GM18507 (cell line): Measurements from ENCODE around the gene TCAP.

Source experiments
- DNase-seq: peaks from one replicate; pipeline ENCODE4 v3.0.0; 2011; ENCODE audit warnings: low read depth; ENCODE audit not compliant: insufficient read length; ENCODE audit errors: extremely low spot score
- FAIRE-seq: peaks from 2 replicates; lab custom pipeline; 2011; peaks lifted over from hg19 to GRCh38; lab: Jason Lieb, UNC

Gene TCAP

DNA sequence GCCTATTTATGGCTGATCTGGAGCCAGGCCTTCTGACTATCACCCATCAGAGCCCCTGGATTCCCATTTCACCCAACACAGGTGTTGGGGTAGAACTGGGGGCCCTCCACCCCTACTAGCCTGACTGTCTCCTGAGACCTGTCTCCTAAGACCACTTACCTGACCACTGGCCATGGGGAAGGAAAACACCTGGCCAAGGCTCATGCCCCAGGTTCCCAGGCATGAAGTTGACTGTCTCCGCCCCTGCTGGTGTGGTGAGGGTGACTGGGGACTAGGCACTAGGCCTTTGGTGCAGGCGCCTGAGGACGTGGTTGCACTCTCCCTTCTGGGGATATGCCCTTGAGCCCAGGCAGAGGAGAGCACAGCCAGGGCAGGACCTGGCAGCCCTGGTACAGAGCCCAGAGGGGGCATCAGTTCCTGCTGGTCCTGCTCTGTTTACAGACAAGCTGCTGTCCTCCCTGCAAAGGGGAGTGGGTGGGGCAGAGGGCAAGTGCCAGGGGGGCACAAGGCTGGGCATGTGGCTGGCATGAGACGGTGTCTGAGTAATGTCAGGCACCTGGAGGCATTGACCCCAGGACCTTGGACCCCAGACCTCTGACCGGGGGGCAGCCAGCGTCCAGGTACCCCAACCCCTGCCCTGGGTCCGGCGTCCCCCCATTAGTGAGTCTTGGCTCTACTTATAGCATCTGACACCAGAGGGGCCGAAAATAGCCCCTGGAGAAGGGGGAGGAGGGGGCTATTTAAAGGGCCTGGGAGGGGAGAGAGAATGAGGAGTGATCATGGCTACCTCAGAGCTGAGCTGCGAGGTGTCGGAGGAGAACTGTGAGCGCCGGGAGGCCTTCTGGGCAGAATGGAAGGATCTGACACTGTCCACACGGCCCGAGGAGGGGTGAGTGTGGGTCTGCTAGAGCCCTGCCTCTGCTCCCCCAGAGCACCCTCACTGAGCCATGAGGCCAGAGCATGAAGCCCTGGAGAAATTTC lies at the start of gene TCAP:
Gene TCAP (plus strand): TSS at position 769 of the 981 bp plus-strand sequence. CDS start 11 bp downstream, at position 780.
- FAIRE-seq (no peak), DNase-seq (no peak)

DNA sequence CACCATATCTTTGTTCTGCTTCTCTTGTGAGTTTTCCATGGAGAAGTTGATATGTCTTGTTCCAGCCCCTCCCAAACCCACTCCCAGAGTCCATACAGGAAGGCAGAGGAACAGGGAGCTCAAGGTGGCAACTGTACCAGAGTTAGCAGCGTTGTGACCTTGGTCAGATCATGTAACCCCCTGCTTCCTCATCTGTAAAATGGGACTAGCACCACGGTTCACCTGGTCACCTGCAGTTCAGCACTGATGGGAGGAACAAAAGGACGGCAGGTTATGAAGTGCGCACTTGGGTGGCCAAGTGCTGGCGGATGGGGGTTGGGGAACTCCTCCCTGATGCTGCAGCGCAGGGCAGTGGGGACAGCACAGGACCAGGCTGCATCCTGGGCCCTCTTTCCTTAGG lies 49.7 kb upstream of the TCAP start:
- FAIRE-seq = no peak
- DNase-seq = no peak

- no peak for DNase-seq
- no peak for FAIRE-seq
Observed at GRCh38 chr17:39617100-39617445, 48.1 kb upstream of the TCAP start.

DNA sequence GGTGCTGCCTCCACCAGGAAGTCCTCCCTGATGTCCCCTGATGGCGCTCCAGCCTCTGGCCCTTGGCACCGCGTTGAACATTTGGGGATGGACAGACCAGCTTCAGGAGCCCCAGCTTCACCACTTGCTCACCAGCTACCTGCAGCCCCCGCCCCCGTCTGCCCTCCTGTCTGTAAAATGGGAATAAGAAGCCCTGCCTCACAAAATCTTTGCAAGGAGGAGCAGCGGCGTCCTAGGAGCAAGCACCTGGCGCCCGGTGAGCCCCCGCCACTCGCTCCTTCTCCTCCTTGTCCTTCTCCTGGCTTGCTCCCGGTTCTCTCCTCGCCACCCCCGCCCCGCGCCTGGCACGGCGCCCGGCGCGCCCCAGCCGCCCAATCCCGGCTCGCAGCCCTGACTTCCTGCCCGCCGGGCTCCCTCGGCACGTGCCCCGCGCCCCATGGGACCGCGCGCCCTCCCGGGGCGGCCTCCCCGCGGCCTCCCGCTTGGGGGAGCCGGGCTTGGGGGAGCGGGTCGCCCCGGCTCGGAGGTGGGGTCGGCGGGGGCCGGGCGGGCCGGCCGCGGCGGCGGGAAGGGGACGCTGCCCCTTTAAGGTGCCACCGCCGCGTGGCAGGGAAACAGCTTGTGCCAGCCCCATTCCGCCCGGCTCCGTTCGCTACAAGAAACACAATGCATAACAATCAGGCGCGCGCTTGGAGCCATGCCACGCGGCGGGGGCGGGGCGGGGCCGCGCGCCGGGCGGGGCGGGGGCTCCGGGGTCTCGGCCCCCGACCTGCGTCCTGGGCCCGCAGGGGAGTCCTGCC lies 47.5 kb upstream of the TCAP start:
- FAIRE-seq (no peak), DNase-seq (no peak)

GRCh38 chr17:39618246-39618913 lies 46.8 kb upstream of the TCAP start:
- no peak for DNase-seq
- FAIRE-seq = no peak

DNA sequence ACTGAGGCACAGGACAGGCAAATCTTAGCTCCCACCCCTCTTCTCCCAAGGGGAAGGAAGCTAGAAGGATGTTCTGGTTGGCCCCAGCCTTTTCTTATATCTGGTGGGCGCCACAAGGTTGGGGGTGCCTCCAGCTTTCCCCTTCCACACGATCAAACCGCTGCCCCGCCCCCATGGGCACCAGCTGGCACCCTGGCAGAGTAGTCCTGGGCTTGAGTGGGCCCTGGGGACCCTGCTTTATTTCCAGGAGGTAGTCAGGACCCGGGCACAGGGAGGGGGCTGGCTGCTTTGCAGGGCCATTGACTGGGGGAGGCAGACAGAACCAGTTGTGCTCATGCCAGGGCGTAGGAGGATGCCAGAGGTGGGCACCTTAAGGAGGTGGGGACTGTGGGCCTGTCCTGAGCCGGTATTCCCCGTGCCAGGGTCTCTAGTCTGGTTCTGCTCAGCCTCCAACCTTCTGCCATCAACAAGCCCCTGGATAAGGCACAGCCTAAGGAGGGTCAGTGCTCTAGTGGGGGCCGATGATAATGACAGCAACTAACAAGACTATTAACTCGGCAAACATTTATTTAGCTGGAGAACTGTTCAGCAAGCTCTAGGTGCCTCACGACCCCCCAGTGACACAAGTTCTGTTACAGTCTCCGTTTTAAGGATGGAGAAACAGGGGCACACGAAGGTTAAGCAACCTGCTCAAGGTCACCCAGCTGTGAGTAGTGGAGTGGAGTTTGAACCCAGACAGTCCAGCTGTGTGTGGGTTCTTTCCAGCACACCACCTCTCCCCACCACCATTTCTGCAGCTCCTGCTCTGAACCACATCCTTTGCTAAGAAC lies 46.0 kb upstream of the TCAP start:
- FAIRE-seq (no peak), DNase-seq (no peak)

- FAIRE-seq (no peak), DNase-seq (no peak)
Observed at GRCh38 chr17:39619786-39620101, 45.4 kb upstream of the TCAP start.

DNA sequence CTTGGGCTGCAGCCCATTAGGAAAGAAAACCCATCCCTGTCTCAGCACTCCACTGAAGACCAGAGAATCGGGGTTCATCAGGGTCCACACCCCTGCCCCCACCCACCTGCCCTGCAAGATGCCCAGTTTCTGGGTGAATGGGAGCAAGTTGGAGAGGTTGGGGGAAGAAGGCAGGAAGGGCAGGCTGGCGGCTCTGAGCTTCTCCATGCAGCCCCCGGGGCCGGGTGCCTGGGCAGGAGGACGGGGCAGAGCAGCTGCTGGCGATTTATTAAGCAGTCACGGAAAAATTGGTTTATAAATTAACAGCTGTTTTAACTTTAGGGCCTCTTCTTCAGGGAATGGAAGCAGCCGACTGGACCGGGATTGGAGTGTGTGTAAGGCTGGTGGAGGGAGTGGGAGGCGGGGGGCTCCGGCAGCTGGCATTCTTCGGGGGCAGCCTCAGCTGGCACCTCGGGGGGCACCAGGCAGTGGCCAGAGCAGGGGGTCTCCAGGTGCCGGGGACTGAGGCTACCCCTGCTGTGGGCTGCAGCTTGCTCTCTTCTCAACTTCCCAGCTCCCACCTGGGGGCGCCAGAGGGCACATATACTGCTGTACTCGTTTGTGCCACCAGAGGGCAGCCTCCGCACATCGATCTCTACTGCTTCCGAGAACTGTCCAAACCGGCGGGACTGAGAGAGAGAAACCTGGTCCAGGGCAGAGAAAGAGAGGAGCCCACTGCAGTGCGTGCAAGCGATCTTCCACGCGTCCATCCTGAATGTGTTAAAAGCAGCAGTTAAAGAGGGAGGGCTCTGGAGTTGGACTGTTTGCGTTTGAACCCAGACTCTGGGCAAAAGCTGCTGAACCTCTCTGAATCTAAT lies 43.4 kb upstream of the TCAP start:
- FAIRE-seq (peak; percentile 97), DNase-seq (peak; percentile 84)

DNA sequence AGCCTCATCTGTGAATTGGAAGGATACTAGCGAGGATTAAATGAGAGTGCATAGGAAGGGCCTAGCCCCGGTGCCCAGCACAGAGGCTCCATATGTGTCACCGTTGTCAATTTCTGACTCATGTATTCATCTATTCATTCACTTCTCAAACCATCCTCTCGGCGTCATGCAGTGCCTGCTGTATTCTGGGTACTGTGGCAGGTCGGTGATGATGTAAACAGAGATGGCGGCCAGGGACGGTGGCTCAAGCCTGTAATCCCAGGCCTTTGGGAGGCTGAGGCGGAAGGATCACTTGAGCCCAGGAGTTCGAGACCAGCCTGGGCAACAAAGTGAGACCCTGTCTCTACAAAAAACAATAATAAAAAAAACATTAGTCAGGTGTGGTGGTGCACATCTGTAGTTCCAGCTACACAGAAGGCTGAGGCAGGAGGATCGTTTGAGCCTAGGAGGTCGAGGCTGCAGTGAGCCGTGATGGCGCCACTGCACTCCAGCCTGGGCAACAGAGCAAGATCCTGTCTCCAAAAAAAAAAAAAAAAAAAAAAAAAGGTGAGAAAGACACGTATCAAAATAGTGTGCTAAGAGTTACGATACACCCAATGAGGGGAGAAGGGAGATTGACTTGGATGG lies 42.7 kb upstream of the TCAP start:
- FAIRE-seq (no peak), DNase-seq (no peak)

DNA sequence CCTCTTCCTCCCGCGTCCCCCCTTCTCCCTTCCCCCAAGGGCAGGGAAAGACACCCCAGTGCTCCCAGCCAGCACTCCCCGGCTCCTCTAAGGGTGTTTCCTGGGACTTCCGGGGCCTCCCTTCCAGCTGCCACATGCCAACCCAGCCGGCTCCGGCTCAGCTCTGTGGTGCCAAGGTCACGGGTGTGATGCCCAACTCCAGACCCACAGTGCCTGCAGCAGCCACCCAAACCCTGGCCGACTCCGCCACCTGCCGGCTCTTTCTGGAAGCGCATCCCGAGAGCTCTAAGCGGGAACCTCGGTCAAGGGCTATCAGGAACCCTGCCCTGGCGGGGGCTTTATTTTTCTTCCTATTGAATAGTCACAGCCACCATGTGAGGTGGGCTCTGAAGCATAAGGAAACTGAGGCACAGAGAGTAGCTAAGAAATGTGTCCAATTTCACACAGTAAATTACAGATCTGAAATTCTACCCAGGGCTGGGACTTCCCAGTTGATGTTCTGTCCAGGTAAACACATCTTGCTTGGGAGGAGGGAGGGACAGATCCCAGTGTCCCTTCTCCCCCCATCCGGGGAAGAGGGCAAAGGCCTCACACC lies 41.7 kb upstream of the TCAP start:
- FAIRE-seq (peak; percentile 95), DNase-seq (peak; percentile 53)

- DNase-seq = no peak
- no peak for FAIRE-seq
Observed at GRCh38 chr17:39624313-39624712, 40.8 kb upstream of the TCAP start.

GRCh38 chr17:39625198-39625785 lies 39.9 kb upstream of the TCAP start:
- FAIRE-seq (no peak), DNase-seq (no peak)

GRCh38 chr17:39626171-39627046 lies 38.7 kb upstream of the TCAP start, which contains the start of gene PPP1R1B:
Gene PPP1R1B (plus strand): TSS chr17:39626952. CDS start chr17:39627393, 441 bp downstream.
- FAIRE-seq (no peak), DNase-seq (no peak)

DNA sequence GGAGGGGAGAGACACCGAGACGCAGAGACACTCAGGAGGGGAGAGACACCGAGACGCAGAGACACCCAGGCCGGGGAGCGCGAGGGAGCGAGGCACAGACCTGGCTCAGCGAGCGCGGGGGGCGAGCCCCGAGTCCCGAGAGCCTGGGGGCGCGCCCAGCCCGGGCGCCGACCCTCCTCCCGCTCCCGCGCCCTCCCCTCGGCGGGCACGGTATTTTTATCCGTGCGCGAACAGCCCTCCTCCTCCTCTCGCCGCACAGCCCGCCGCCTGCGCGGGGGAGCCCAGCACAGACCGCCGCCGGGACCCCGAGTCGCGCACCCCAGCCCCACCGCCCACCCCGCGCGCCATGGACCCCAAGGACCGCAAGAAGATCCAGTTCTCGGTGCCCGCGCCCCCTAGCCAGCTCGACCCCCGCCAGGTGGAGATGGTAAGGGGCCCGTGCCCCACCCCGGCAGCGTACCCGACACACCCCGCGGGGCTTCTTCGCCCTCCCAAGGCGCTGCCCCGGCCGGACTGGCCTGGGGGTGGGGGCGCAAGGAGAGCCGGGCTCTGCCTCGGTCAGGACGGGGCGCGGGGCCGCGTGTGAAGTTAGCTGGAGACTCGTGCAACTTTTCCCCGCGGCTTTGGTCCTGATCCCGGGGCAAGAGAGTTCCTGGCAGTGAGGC lies 38.0 kb upstream of the TCAP start:
- FAIRE-seq = no peak
- no peak for DNase-seq

GRCh38 chr17:39627712-39628516 lies 37.2 kb upstream of the TCAP start:
- FAIRE-seq (no peak), DNase-seq (no peak)
